Measurements from ENCODE around the gene SLC4A1. TPM values are rescaled to one million over a fixed set of nuclear protein-coding genes. Genes with fewer than 3 reads are reported as not detected.

The SLC4A1 gene
- polyA plus RNA-seq, 1 donor (not counting 4 experiments of a cell fraction or from before 2014, with no cell fraction given): not detected

- no peak for FAIRE-seq
- H3K36me3 ChIP-seq (ENCODE audit: control insufficient read depth in 2 of 2, extremely low read depth in 1 of 2, insufficient read depth in 2 of 2, low read length in 2 of 2): peaks cover 27 to 28% of the 10 kb centered on the region in 2 experiments
- H3K4me1 ChIP-seq (ENCODE audit: control insufficient read depth, extremely low read depth, insufficient read depth, low read length): peaks cover 32% of the 10 kb centered on the region
- dilution Hi-C loops (cut with MboI; ENCODE audit: extremely low pct_ligation_motif_present, low sequenced_read_pairs): no loop called here
- no peaks in the 10 kb centered on the region for H4K20me1 ChIP-seq (ENCODE audit: control insufficient read depth, extremely low read depth, insufficient read depth, low read length)
- peak overlapping the region; percentile 40 for H2AFZ ChIP-seq (ENCODE audit: control insufficient read depth, low read length)
- peak overlapping the region; percentile 81 for H3K9ac ChIP-seq (ENCODE audit: control insufficient read depth, extremely low read depth, insufficient read depth, low read length)
- H3K27ac ChIP-seq (ENCODE audit: control insufficient read depth, insufficient read depth, low read length): peak overlapping the region; percentile 69
- H3K4me3 ChIP-seq (ENCODE audit: control insufficient read depth in 2 of 3, extremely low read depth in 1 of 3, insufficient read depth in 2 of 3, low read depth in 1 of 3, low read length in 3 of 3): peak overlapping the region; percentile 87 to 94 (median 89)
- H3K4me2 ChIP-seq (ENCODE audit: control insufficient read depth, extremely low read depth, insufficient read depth, low read depth, low read length): peak overlapping the region; percentile 96
- H3K9me3 ChIP-seq (ENCODE audit: control insufficient read depth, low read depth, low read length): no peaks in the 10 kb centered on the region
- H3K27me3 ChIP-seq (ENCODE audit: control insufficient read depth, extremely low read depth, insufficient read depth, low read length): no peaks in the 10 kb centered on the region
- no peak for DNase-seq (ENCODE audit: low read depth, low spot score)
- no peak for TF ChIP-seq EZH2 (IDR thresholded peaks at IDR 0.05; ENCODE audit: low read length)
- peak in 2 of 3 experiments; percentile 61 to 71 for TF ChIP-seq CTCF (optimal IDR thresholded peaks at IDR 0.05 in 1 of 3, IDR thresholded peaks at IDR 0.05 in 1 of 3, conservative IDR thresholded peaks at IDR 0.05 in 1 of 3; ENCODE audit: extremely low read depth in 1 of 3, insufficient read depth in 2 of 3, low read length in 3 of 3)
- peaks cover 24% of the 10 kb centered on the region for H3K79me2 ChIP-seq (ENCODE audit: control insufficient read depth, insufficient read depth, low read length)
- no peaks in the 10 kb centered on the region for H3K9me1 ChIP-seq (ENCODE audit: control insufficient read depth, extremely low read depth, insufficient read depth, low read length)
Measured at GRCh38 chr17:44218344-44219107, 49.4 kb downstream of the SLC4A1 start.

- TF ChIP-seq EZH2 (IDR thresholded peaks at IDR 0.05; ENCODE audit: low read length): no peak
- no peak for TF ChIP-seq CTCF (optimal IDR thresholded peaks at IDR 0.05 in 1 of 3, IDR thresholded peaks at IDR 0.05 in 1 of 3, conservative IDR thresholded peaks at IDR 0.05 in 1 of 3; ENCODE audit: extremely low read depth in 1 of 3, insufficient read depth in 2 of 3, low read length in 3 of 3)
- Histone ChIP-seq H4K20me1 (ENCODE audit: control insufficient read depth, extremely low read depth, insufficient read depth, low read length) (no peaks in the 10 kb centered on the region), H3K36me3 (ENCODE audit: control insufficient read depth in 2 of 2, extremely low read depth in 1 of 2, insufficient read depth in 2 of 2, low read length in 2 of 2) (peaks cover 28% of the 10 kb centered on the region in 2 experiments), H3K4me1 (ENCODE audit: control insufficient read depth, extremely low read depth, insufficient read depth, low read length) (peaks cover 27% of the 10 kb centered on the region), H3K4me3 (ENCODE audit: control insufficient read depth in 2 of 3, extremely low read depth in 1 of 3, insufficient read depth in 2 of 3, low read depth in 1 of 3, low read length in 3 of 3) (peak overlapping the region; percentile 64 to 89 (median 87)), H3K79me2 (ENCODE audit: control insufficient read depth, insufficient read depth, low read length) (peaks cover 24% of the 10 kb centered on the region), H2AFZ (ENCODE audit: control insufficient read depth, low read length) (peak overlapping the region; percentile 40), H3K9ac (ENCODE audit: control insufficient read depth, extremely low read depth, insufficient read depth, low read length) (peak overlapping the region; percentile 81), H3K9me3 (ENCODE audit: control insufficient read depth, low read depth, low read length) (no peaks in the 10 kb centered on the region), H3K27ac (ENCODE audit: control insufficient read depth, insufficient read depth, low read length) (peak overlapping the region; percentile 69), H3K9me1 (ENCODE audit: control insufficient read depth, extremely low read depth, insufficient read depth, low read length) (no peaks in the 10 kb centered on the region), H3K4me2 (ENCODE audit: control insufficient read depth, extremely low read depth, insufficient read depth, low read depth, low read length) (peak overlapping the region; percentile 96), H3K27me3 (ENCODE audit: control insufficient read depth, extremely low read depth, insufficient read depth, low read length) (no peaks in the 10 kb centered on the region)
- FAIRE-seq (no peak), DNase-seq (ENCODE audit: low read depth, low spot score) (no peak)
- dilution Hi-C loops (cut with MboI; ENCODE audit: extremely low pct_ligation_motif_present, low sequenced_read_pairs): no loop called here
Measured at GRCh38 chr17:44217738-44218343, 50.1 kb downstream of the SLC4A1 start.

Data from keratinocyte (primary cell).